Cortex of kidney (tissue), 1 donor: ENCODE measurements around the gene HSPG2.
"Not testable (repeated sequence)": the region's sequence is repeated elsewhere in the genome, so short reads cannot be mapped to it uniquely, and the experiment has no call there.

Source experiments
- DNase-seq: peaks from one replicate; lab custom pipeline; 2025; lab: John Stamatoyannopoulos, UW

HSPG2 gene

DNA sequence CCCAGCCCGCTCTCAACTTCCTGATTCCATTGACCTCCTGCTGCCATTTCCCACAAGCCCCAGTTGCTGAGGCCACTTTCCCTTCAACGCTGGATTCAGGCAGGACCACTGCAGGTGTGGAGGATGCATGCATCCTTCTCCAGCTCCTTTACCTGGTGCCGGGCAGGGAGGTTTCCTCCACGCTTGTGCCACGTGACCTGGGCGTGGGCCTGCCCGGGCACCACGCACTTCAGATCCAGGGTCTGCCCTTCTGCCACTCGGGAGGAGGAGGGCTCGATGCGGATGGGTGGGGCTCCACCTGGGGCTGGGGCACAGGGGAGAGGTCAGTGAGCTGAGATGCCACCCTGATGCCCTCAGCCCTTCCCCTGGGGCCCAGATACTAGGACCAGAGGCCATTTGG is 93.1 kb downstream of the HSPG2 start:
- no peak for DNase-seq

GRCh38 chr1:21843208-21843607 is 93.9 kb downstream of the HSPG2 start:
- no peak for DNase-seq

- no peak for DNase-seq
These were observed 94.4 kb downstream of the HSPG2 start for GRCh38 chr1:21842606-21843162.

- no peak for DNase-seq
These were observed 95.2 kb downstream of the HSPG2 start for GRCh38 chr1:21841852-21842466.

DNA sequence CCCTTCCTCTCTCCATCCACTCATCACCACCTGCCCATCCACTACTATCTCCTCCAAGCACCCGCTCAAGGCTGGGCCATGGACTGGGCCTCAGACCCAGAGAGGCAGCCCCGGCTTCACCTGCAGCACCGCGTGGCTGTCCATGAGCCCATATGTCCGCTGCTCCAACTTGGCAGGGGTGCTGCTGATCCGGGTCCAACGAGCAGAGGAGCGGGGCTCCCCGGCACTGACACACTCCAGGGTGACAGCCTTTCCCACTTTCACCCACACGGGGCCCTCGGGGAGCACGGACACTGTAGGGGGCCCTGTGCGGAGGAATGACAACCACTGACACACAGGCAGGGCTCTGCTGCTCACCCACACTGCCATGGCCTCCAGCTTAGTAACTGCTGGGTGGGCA is 96.1 kb downstream of the HSPG2 start:
- DNase-seq = no peak

- no peak for DNase-seq
These were observed 97.6 kb downstream of the HSPG2 start for GRCh38 chr1:21839337-21840037.

DNA sequence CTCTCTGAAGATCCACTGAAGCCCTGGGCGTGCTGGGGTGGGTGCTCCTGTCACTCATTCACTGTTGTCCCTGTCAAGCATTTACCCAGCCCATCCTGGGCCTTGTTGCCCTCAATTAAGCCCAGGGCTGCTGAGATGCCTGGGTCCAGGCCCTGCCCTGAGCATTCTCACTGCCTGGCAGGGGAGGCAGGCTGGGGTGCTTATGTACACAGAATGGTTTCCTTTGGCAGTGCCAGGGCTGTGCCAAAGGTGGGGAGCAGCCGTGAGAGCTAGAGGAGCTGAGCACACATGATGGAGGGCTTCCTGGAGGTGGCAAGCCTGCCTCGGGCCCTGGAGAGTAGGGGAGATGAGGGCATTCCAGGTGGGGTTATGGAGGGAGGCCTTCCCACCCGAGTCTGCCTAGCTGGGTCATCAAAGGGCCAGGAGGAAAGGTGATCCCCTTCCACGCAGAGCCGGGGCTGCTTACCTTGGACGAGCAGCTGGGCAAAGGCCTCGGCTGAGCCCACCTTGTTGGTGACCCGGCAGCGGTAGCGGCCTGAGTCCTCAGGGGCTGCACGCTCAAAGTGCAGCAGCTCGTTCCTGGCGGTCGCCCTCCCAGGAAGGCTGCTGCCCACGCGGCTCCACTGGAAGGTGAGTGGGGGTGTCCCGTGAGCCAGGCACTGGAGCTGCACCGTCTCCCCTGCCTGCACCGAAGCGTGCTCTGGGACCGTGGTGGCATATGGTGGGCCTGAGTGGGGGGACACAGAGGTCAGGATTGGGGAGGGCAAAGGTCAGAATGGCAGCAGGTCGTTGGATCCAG is 98.6 kb downstream of the HSPG2 start:
- DNase-seq = no peak

- DNase-seq = no peak
These were observed 99.6 kb downstream of the HSPG2 start for GRCh38 chr1:21837476-21837875.

DNA sequence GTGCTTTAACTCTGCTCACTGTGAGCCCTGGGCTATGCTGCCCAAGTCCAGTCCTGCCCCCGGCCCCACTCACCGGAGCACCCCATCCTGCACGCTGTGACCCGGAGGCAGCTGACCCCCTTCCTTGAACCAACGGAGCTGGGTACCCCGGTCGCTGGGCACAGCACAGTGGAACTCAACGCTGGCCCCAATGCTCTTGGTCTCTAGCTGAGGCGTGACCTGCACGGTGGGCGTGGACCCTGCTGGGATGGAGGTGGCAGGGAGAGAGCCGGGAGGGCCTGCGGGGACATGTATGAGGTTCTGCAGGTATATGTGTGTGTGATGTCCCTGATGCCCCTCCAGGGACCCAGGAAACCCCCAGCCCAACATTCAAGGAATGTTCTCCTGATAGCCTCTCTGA is 100.4 kb downstream of the HSPG2 start:
- no peak for DNase-seq

DNA sequence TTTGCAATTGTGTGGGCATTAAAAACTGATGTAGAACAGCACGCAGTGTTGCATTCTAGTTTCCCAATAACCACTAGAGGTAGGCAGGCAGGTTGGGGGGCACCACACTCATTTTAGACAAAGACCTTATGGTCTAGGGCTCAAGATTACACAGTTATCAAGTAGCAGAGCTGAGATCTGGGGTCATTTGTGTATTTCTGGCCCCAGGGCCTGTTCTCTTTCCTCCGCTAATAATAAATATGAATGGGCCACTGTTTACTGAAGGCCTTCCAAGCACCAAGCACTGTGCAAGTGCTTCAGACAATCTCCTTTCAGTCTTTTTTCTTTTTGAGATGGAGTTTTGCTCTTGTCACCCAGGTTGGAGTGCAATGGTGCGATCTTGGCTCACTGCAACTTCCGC is 101.1 kb downstream of the HSPG2 start:
- no peak for DNase-seq

DNA sequence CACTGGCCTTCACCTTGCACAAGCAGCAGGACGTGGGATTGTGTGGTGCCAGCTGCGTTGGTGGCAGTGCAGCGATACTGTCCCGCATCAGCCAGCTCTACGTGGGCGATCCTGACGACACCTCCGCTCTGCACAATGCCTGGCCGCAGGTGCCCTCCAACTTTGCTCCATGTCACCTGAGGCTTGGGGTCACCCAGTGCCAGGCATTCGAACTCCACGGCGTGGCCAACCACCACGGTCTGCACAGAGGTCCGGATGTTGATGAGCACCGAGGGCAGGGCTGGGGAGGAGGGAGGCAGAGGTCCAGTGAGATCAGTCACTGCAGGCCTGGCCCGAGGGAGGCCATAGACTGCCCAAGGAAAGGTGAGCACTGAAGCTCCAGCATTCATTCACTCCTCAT is 102.4 kb downstream of the HSPG2 start:
- no peak for DNase-seq

GRCh38 chr1:21834094-21834493 is 103.0 kb downstream of the HSPG2 start:
- no peak for DNase-seq

DNA sequence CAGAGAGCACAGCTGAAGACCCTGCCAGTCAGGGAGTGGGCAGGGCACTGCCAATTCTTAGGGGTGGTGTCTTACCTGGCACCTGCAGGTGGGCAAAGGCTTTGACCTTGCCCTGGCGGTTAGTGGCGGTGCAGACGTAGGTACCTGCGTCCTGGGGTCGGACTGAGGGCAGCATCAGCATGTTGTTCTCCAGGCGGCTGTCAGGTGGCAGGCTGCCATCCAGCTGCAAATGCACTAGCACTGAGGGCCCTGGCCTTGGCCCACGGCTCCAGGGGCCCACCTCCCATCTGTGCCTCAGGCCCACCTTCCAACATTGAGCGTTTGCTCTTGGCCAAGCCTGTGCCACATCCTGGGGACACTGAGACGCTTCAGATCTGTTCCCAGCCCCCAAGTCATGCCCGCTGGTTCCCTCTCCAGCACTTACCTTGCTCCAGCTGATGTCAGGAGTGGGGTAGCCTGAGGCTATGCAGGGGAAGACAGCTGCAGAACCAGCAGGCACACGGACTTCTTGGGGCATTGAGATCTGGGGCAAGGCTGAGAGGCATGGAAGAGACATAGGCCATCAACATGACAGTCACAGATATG is 103.6 kb downstream of the HSPG2 start:
- DNase-seq = no peak

GRCh38 chr1:21831454-21831970 is 105.6 kb downstream of the HSPG2 start:
- DNase-seq = no peak

- DNase-seq = no peak
These were observed 106.2 kb downstream of the HSPG2 start for GRCh38 chr1:21830792-21831453.

DNA sequence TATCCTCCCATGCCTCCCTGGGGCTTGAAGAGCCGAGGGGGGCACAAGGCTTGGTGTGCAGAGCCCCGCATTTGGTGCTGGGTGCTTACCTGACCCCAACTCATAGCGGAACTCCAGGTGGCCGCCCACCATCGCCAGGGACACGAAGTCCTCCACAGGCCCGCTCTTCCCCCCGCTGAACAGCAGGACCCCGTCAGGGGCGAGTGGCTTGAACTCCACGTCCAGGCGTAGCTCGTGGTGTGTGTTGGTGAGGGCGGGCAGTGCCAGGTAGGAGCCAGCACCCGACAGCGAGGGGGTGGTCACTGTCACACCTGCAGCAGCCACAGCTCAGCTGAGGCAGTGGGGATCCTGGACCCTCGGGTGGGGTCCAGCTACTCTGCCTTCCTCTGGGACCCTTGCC is 107.8 kb downstream of the HSPG2 start:
- DNase-seq = no peak

DNA sequence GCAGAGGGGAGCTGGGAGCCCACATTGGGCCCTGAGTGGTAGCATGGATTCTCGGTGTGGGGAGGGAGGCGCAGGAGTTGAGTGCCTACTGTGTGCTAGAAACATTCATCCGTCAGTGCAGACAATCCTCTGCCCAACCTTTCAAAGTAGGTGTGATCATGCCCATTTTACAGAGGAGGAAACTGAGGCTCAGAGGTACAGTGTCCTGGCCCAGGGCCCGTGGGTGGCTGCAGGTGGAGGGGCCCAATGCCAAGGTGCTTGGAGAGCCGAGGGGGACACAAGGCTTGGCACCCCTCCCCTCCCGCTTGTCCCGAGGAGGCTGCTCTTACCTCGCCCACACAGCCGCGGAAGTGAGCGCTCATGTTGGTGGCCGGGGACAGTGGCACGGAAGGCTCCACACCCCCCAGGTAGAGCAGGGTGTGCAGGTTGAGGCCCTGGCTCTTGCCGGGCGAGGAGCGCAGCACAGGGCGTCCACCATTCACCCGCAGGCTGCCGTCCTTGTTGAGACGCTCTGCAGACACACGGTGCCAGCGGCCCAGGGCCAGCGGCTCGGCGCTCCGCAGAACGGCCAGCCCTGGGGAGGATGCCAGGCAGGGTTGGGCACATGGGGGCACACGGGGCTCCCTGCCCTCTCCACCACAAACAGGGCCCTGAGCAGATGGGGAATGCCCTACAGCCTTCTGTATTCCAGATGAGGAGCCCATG is 108.5 kb downstream of the HSPG2 start:
- no peak for DNase-seq

DNA sequence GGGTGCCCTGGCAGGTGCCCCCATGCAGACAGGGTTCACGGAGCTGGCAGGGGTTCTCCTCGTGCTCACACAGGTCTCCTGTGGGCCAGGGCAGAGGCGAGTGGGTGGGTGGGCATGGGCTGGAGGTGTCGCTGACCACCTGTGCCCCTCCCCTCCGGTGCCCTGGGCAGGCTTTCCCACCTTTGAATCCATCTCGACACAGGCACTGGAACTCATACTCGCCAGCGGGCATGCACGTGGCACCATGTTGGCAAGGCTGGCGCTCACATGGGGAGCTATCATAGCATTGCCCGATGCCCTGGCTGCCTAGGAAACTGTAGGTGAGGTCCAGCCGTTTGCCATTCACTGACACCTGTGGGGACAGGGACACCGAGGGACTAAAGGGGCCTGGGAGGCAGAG is 109.0 kb downstream of the HSPG2 start:
- DNase-seq = no peak

GRCh38 chr1:21827141-21827679 is 109.9 kb downstream of the HSPG2 start:
- no peak for DNase-seq

DNA sequence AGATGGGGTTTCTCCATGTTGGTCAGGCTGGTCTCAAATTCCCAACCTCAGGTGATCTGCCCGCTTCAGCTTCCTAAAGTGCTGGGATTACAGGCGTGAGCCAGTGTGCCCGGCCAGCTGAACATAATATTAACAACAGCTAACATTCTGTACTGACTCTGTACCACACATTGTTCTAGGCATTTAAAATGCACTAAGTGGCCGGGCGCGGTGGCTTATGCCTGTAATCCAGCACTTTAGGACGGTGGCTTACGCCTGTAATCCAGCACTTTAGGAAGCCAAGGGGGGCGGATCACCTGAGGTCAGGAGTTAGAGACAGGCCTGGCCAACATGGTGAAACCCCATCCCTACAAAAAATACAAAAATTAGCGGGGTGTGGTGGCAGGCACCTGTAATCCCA is 110.4 kb downstream of the HSPG2 start:
- not testable (repeated sequence) for DNase-seq

- DNase-seq = no peak
These were observed 111.7 kb downstream of the HSPG2 start for GRCh38 chr1:21825393-21825792.
